ELF-1 (cell line): ENCODE results near the gene FSIP1.

Experiments
- DNase-seq: peaks from one replicate; pipeline ENCODE4 v3.0.0-alpha.2; 2016; ENCODE audit warnings: low read depth, low spot score

Gene FSIP1

DNA sequence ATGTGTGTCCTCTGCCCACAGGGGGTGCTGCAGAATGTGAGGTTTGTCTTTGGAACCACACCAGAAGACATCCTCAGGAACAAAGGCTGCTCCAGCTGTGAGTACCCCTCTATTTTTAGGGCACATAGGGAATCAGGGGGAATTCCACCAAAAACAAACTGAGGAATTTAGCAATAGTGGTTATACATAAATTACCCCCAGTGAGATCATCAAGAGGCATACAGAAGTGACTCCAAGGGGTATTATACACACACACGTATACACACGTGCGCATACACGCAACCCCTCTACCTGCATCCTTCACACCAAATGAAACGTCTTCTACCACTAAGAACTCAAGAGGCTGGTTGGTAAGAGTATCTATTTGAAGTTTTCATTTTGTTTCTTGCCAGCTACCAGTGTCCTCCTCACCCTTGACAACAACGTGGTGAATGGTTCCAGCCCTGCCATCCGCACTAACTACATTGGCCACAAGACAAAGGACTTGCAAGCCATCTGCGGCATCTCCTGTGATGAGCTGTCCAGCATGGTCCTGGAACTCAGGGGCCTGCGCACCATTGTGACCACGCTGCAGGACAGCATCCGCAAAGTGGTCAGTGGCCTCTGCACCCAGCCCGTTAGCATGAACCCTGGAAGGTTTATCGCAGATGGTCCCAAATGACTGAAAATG is 198.9 kb downstream of the FSIP1 start:
- no peak for DNase-seq

DNA sequence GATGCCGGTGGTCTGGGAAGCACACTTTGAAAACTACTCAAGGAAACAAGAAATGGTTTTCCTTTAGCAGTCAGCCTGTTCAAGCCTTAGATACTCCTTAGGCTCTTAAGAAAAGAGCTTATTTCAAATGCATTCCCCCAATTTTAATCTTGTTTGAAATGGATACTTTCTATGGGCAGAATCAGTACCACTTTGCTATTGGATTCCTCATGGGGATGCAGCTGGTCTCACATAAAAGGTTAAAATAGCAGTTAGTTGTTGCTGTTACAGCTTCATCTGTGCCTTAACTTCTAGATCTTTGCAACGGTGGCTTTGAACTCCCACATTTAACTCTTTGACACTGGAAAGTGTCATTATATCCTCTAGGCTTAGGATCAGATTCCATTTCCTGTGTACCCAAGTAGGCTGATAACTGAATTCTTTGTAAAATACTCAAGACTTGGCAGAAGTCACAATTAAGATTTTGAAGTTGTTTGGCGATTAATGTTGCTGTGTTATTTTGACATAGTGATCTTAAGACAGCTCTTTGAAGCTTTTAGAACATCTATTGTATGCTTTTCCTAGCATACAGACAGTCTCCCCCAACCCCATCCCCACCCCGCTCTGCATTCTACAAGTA is 199.6 kb downstream of the FSIP1 start:
- no peak for DNase-seq

DNA sequence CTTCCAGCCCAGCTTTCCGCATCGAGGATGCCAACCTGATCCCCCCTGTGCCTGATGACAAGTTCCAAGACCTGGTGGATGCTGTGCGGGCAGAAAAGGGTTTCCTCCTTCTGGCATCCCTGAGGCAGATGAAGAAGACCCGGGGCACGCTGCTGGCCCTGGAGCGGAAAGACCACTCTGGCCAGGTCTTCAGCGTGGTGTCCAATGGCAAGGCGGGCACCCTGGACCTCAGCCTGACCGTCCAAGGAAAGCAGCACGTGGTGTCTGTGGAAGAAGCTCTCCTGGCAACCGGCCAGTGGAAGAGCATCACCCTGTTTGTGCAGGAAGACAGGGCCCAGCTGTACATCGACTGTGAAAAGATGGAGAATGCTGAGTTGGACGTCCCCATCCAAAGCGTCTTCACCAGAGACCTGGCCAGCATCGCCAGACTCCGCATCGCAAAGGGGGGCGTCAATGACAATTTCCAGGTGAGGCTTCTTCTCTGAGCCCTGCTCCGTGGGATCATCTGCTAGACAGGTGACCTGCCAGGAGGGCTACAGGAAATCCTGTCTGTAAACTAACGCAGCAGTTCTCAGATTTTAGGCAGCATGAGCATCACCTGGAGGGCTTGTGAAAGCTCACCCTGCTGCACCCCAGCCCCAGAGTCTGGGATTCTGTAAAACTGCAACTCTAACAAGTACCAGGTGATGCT is 200.2 kb downstream of the FSIP1 start:
- no peak for DNase-seq

DNA sequence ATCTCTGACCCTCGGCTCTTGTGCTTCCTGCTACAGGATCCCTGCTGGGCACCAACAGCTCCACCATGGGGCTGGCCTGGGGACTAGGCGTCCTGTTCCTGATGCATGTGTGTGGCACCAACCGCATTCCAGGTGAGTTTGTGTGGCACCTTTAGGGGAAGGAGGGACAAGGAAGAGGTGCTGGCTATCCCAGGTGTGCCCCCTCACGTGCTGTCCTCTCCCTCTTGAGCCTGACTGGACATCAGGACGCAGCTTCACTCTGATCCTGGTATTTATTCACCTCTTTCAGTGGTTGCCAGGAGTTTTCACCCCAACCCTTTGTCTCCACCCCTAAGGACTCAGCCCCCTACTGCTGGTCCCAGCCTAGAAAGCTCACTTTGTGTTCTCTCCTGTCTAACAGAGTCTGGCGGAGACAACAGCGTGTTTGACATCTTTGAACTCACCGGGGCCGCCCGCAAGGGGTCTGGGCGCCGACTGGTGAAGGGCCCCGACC is 200.8 kb downstream of the FSIP1 start:
- DNase-seq: peak; percentile 56

GRCh38 chr15:39581242-39581792 is 201.3 kb downstream of the FSIP1 start:
- no peak for DNase-seq

DNA sequence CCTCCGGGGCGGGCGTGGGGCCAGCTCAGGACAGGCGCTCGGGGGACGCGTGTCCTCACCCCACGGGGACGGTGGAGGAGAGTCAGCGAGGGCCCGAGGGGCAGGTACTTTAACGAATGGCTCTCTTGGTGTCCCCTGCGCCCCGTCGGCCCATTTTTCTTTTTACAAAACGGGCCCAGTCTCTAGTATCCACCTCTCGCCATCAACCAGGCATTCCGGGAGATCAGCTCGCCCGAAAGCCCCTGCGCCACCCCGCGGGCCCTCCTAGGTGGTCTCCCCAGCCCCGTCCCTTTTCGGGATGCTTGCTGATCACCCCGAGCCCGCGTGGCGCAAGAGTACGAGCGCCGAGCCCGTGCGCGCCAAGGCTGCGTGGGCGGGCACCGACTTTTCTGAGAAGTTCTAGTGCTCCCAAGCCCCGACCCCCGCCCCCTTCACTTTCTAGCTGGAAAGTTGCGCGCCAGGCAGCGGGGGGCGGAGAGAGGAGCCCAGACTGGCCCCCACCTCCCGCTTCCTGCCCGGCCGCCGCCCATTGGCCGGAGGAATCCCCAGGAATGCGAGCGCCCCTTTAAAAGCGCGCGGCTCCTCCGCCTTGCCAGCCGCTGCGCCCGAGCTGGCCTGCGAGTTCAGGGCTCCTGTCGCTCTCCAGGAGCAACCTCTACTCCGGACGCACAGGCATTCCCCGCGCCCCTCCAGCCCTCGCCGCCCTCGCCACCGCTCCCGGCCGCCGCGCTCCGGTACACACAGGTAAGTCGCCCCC is 202.0 kb downstream of the FSIP1 start, which contains the start of gene THBS1:
THBS1 (plus strand) TSS at position 595 of the 757 bp plus-strand sequence. CDS start 779 bp downstream, outside the sequence.
- DNase-seq: peak; percentile 93

- DNase-seq: peak; percentile 96
Measured at GRCh38 chr15:39580117-39580484, 202.5 kb downstream of the FSIP1 start.

DNA sequence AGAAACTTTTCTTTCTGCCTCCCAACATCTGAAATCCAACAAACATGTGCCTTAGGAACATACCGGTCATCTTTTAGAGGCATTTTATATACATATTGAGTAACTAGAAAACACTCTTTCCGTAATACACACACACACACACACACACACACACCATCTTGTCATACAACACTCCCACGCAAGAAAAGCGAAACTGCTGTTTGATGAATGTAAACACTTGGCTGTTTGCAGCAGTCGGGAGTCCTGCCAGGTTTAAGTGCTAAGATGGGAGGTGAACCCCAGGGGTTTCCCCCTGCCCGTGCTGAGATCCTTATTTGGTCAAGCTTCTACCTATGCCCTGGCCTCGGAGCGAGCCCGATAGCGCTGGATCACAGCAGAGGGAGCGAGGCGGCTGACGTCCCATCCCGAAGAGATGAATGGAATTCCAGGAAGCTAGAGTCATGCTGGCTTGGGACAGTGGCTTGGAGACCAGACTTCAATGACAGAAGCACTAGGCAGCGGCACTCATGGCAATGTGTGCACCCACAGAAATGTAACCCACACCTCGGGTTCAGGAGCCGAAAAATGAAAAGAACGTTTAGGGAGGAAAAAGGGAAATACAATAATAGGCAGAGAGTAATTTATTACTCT is 203.0 kb downstream of the FSIP1 start:
- DNase-seq: peak; percentile 83

- no peak for DNase-seq
Measured at GRCh38 chr15:39578851-39579486, 203.7 kb downstream of the FSIP1 start.

DNA sequence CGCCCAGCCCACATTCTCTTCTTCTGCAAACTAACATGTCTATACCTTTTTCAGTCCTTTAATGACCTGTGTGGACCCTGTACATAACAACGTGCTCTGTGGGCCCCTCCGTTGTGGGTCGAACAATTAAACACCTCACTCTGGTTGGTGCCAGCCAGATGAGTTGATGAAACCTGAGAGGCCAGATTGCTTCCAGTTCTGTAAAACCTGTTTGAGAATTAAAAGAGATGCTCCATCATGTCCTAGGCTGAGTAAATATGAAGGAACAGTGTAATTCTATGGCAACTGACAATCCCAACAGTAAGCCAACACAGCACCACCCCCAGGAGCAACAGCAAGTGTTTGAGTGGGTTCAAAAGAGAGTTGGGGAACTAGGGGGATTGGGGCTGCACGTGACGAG is 207.5 kb downstream of the FSIP1 start:
- DNase-seq: no peak

DNA sequence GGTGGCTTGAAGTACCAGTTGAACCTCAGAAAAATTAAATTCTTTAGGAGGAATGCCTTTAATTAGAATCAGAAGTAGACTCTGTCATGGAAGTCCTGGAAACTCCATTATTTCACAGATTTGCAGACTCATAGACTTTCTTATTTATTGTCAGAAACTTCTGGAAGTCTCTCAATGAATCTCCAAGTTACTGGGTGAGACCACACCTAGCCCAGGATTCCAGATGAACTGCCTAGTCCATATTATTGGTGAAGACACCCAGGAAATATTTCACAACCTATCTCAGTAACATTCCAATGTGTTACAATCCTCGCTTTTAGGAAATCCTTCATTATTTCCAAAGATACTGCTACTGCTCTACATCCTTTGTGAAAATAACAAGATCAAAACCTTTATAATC is 208.2 kb downstream of the FSIP1 start:
- no peak for DNase-seq

- no peak for DNase-seq
Measured at GRCh38 chr15:39573844-39574243, 208.8 kb downstream of the FSIP1 start.

GRCh38 chr15:39573287-39573686 is 209.4 kb downstream of the FSIP1 start:
- DNase-seq: no peak

GRCh38 chr15:39565851-39566250 is 216.8 kb downstream of the FSIP1 start:
- no peak for DNase-seq

DNA sequence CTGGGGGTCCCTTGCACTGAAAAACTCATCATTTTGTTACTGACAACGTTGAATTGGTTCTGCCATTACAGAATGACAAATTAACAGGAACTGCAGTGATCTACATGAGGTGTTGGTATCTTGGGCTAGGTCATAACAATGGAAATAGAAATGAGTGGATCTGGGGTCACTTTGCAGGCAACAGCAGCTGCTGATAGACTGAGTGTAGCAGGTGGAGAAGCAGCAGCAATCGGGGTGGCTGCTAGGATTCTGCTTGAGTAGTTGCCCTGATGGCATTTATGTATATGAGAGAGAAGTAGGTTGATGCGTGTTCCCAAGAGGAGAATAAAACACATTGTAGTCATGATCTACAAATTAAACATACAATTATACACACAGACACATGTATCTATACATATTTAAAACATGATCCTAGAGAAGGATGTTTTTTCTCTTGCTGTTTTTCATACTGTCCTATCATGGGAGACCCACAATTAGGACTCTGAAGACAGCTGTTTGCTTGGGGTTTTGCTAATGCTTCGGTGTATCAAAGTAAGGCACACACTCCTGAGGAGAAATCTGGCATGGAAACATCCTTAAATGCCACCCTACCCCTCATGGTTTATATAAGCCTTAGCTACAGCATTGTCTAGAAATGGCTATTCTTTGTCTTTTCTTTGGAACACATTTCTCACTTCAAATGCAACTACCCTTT is 217.5 kb downstream of the FSIP1 start:
- no peak for DNase-seq

GRCh38 chr15:39558421-39558820 is 224.2 kb downstream of the FSIP1 start:
- no peak for DNase-seq

DNA sequence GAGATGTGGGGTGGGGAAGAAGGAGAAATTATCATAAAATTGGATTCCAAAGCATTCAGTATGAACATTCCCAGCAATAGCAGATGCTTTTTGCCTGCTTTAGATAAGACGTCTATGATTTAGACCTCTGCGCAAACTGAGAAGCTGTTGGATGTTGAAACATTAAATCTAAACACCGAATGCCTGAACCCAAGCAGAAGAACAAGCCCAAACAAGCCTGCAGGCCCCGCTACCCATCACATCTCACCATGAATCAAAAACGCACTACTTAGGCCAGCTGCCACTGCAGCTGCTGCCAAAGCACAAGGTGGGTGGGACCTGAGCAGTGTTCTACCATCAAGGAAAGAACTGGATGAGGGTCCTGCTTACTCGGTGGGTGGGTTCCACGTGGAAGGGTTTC is 226.2 kb downstream of the FSIP1 start:
- no peak for DNase-seq

- no peak for DNase-seq
Measured at GRCh38 chr15:39555885-39556284, 226.8 kb downstream of the FSIP1 start.

- no peak for DNase-seq
Measured at GRCh38 chr15:39554746-39555387, 227.8 kb downstream of the FSIP1 start.
